Mesodermal cell (in vitro differentiated cells): ENCODE measurements around the gene ANKRD34A.

Source experiments
- H3K27ac ChIP-seq: 2 replicates; pipeline ENCODE4 v1.7.0; 2013; ENCODE audit warnings: mild to moderate bottlenecking, low read depth, low read length, moderate library complexity; ENCODE audit not compliant: severe bottlenecking
- H3K36me3 ChIP-seq: 2 replicates; pipeline ENCODE4 v1.7.1; 2013; ENCODE audit warnings: mild to moderate bottlenecking, low read length, moderate library complexity; ENCODE audit not compliant: control insufficient read depth, insufficient read depth
- H3K4me1 ChIP-seq: one replicate; pipeline ENCODE4 v1.7.1; 2013; ENCODE audit warnings: mild to moderate bottlenecking, low read length; ENCODE audit not compliant: insufficient read depth, control insufficient read depth, poor library complexity, severe bottlenecking
- H3K4me3 ChIP-seq: 2 replicates; pipeline ENCODE4 v1.7.0; 2013; ENCODE audit warnings: low read length, control low read depth, mild to moderate bottlenecking; ENCODE audit not compliant: insufficient read depth, poor library complexity, severe bottlenecking; ENCODE audit errors: extremely low read depth
- H3K9me3 ChIP-seq: 2 replicates; pipeline ENCODE4 v1.7.1; 2013; ENCODE audit warnings: mild to moderate bottlenecking, low read length, moderate library complexity; ENCODE audit not compliant: control insufficient read depth
- WGBS, 2 experiments: methylation state at CpG; one replicate each; pipeline ENCODE4 v1.1.5; 2013; ENCODE audit warnings: missing lambda C conversion rate in 2 of 2; ENCODE audit not compliant: insufficient coverage in 2 of 2; 5-methylcytosine and 5-hydroxymethylcytosine counted together

ANKRD34A gene

GRCh38 chr1:145996433-145997015 lies 32.1 kb upstream of the ANKRD34A start, which contains the start of gene TXNIP:
TXNIP (minus strand) TSS chr1:145996579; CDS start chr1:145996266, 313 bp downstream.
- H3K27ac ChIP-seq: peak within 1 kb of the TSS; percentile 84
- H3K9me3 ChIP-seq: no peaks in the 10 kb centered on the region
- H3K4me1 ChIP-seq: peaks cover 29% of the 10 kb centered on the region
- peaks cover 35% of the 10 kb centered on the region for H3K36me3 ChIP-seq
- 1 to 9% methylated on average over 12 to 28 of the region's 30 CpGs for WGBS, 2 experiments
- peak within 1 kb of the TSS; percentile 77 for H3K4me3 ChIP-seq

- H3K4me3 ChIP-seq: peak overlapping the region; percentile 77
- peaks cover 35% of the 10 kb centered on the region for H3K36me3 ChIP-seq
- WGBS, 2 experiments: 6 to 10% methylated on average over 7 of the region's 13 CpGs
- H3K9me3 ChIP-seq: no peaks in the 10 kb centered on the region
- H3K27ac ChIP-seq: peak overlapping the region; percentile 84
- H3K4me1 ChIP-seq: peaks cover 29% of the 10 kb centered on the region
These were observed 31.6 kb upstream of the ANKRD34A start for GRCh38 chr1:145995964-145996432.

- no peaks in the 10 kb centered on the region for H3K9me3 ChIP-seq
- H3K36me3 ChIP-seq: peaks cover 35% of the 10 kb centered on the region
- no peak overlapping the region for H3K27ac ChIP-seq
- WGBS, 2 experiments: 40 to 94% methylated on average over 1 to 3 of the region's 8 CpGs
- H3K4me3 ChIP-seq: peak overlapping the region; percentile 77
- peaks cover 29% of the 10 kb centered on the region for H3K4me1 ChIP-seq
These were observed 30.9 kb upstream of the ANKRD34A start for GRCh38 chr1:145995148-145995881.

- WGBS, 2 experiments: 95 to 97% methylated on average over 7 to 8 of the region's 10 CpGs
- no peak overlapping the region for H3K27ac ChIP-seq
- peaks cover 35% of the 10 kb centered on the region for H3K36me3 ChIP-seq
- H3K4me3 ChIP-seq: peak overlapping the region; percentile 77
- no peaks in the 10 kb centered on the region for H3K9me3 ChIP-seq
- peaks cover 29% of the 10 kb centered on the region for H3K4me1 ChIP-seq
These were observed 30.2 kb upstream of the ANKRD34A start for GRCh38 chr1:145994391-145995120.

GRCh38 chr1:145993618-145994390 lies 29.4 kb upstream of the ANKRD34A start:
- no peak overlapping the region for H3K27ac ChIP-seq
- 100% methylated on average over 3 to 5 of the region's 6 CpGs for WGBS, 2 experiments
- H3K4me1 ChIP-seq: peaks cover 30% of the 10 kb centered on the region

GRCh38 chr1:145992958-145993617 lies 28.7 kb upstream of the ANKRD34A start:
- Histone ChIP-seq H3K9me3 (no peaks in the 10 kb centered on the region), H3K4me1 (peaks cover 29% of the 10 kb centered on the region), H3K27ac (peak overlapping the region; percentile 37), H3K36me3 (peaks cover 35% of the 10 kb centered on the region), H3K4me3 (peak overlapping the region; percentile 77)
- WGBS, 2 experiments: 95 to 100% methylated on average over 1 to 4 of the region's 5 CpGs

More at GRCh38 chr1:145993618-145994390, 29.4 kb upstream of the ANKRD34A start:
- no peaks in the 10 kb centered on the region for H3K9me3 ChIP-seq
- peak overlapping the region; percentile 77 for H3K4me3 ChIP-seq
- H3K36me3 ChIP-seq: peaks cover 35% of the 10 kb centered on the region

- H3K4me3 ChIP-seq: peak overlapping the region; percentile 77
- H3K4me1 ChIP-seq: peaks cover 23% of the 10 kb centered on the region
- WGBS, 2 experiments: no CpG with 5 or more reads among the region's 1 CpG
- no peaks in the 10 kb centered on the region for H3K9me3 ChIP-seq
- H3K27ac ChIP-seq: peak overlapping the region; percentile 37
- H3K36me3 ChIP-seq: peaks cover 35% of the 10 kb centered on the region
These were observed 28.1 kb upstream of the ANKRD34A start for GRCh38 chr1:145992502-145992936.

- WGBS, 2 experiments: 93 to 96% methylated on average over 3 to 5 of the region's 10 CpGs
- Histone ChIP-seq H3K4me3 (no peak overlapping the region), H3K4me1 (peaks cover 20% of the 10 kb centered on the region), H3K27ac (peak overlapping the region; percentile 18), H3K9me3 (no peaks in the 10 kb centered on the region), H3K36me3 (peaks cover 35% of the 10 kb centered on the region)
These were observed 27.5 kb upstream of the ANKRD34A start for GRCh38 chr1:145991735-145992412.

- Histone ChIP-seq H3K36me3 (peaks cover 31% of the 10 kb centered on the region), H3K4me3 (no peak overlapping the region), H3K9me3 (no peaks in the 10 kb centered on the region), H3K4me1 (peaks cover 35% of the 10 kb centered on the region), H3K27ac (peak overlapping the region; percentile 30)
- 92 to 100% methylated on average over 2 to 4 of the region's 7 CpGs for WGBS, 2 experiments
These were observed 26.0 kb upstream of the ANKRD34A start for GRCh38 chr1:145990249-145990855.
